Stimulated activated CD4-positive, alpha-beta T cell treated with anti-CD3 and anti-CD28 coated beads, Interleukin-12 subunit alpha, Interleukin-12 subunit beta, amount 100 ng/mL, for 48 hours (primary cell): Measurements from ENCODE around the gene OPRL1.

ENCODE experiments used
- DNase-seq, 3 donors: peaks; one replicate each; pipeline ENCODE4 v3.0.0-alpha.2; 2020; ENCODE audit warnings: low read depth in 2 of 3, low spot score in 1 of 3

Gene OPRL1

DNA sequence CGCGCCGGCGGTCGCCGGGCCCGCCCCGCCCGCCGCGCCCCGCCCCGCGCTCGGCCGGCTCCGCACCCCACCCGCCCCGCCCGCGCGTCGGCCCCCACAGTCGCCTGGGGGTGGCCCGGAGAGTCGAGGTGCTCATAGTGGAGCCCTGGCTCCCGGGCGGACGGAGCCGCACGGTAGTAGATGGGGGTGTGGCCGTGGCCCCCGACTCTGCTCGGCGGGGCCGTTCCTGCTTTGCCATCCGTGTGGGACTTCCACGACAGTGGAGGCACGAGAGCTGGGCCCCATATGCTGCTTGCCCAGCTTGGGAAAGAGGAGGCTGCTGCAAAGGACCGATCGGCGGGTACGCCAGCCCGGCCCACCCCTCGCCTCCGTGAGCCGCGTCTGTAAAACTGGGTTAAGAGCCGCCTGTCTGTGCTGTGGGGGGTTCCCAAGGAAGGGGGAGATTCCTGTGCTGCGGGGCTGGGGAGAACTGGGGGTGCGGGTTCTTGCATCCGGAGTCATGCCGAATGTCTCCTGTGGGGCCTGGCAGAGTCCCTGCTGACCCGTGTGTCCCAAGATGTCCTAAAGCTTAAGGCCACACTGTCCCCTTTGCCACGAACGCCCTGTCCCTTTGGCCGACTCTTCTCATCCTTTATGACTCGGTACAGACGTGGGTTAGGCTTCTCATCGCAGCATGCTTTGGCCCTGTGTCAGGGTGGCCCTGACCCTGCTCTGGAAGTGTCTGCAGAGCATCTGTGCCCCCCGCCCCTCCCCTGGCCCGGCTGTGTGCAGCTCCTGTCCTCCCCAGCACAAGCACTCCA is at the start of gene OPRL1:
Gene OPRL1, plus strand, starts transcription at position 70 of the 800 bp plus-strand sequence. CDS start 12,639 bp downstream, outside the sequence.
- no peak for DNase-seq

DNA sequence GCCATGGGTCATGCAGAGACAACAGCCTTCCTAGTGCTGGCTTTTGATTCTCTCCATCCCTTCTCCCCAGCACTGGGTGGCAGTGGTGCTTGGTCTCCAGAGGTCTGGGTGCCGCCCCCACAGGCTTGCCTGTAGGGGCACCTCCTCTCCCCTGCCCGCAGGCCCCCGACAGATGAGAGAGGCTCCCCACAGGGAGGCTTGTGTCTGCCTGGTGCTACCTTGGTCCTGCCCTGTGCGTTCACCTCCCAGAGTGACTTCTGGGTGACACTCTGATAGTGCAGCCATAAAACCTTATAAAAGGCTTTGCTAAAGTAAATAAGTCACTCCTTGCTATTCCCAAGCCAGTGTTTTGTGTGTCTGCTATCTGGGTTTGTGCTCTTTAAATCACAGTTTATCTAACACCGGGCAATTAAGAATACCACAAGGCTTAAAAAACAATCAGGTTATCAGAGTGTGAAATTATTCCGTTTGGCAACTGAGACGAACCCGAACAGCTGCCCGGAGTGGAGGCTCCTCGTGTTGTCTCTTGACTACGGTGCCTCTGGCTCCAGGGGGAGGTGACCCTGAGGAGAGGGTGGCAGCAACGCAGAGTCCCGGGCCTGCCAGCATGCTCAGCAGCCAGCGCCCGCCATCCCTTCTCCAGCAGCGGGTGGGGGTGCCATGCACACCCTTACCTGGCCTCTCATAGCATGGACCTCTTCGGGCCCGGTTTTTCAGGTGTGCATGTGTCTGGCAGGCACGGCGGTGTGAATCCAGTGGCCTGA is 49.3 kb upstream of the OPRL1 start:
- no peak for DNase-seq

DNA sequence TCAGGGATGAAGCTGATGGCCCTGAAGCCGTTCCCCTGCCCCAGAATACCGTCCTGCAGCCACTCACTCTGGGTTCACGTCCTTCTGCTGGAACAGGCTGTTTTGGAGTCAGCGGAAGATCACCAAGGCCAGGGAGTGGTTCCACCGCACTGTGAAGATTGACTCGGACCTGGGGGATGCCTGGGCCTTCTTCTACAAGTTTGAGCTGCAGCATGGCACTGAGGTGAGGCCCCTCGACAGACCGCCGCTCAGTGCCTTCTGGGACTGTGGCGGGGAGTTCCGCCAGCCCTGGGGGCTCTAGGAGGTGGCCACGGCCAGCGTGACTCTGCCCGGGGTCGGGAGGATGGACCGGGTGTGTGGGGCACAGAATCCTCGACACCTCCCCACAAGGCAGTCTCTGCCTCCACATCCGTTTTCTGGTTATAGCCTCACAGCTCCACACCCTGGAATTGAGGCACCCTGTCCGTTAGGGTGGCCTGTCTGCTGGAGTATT is 48.0 kb upstream of the OPRL1 start:
- DNase-seq, result no peak

DNA sequence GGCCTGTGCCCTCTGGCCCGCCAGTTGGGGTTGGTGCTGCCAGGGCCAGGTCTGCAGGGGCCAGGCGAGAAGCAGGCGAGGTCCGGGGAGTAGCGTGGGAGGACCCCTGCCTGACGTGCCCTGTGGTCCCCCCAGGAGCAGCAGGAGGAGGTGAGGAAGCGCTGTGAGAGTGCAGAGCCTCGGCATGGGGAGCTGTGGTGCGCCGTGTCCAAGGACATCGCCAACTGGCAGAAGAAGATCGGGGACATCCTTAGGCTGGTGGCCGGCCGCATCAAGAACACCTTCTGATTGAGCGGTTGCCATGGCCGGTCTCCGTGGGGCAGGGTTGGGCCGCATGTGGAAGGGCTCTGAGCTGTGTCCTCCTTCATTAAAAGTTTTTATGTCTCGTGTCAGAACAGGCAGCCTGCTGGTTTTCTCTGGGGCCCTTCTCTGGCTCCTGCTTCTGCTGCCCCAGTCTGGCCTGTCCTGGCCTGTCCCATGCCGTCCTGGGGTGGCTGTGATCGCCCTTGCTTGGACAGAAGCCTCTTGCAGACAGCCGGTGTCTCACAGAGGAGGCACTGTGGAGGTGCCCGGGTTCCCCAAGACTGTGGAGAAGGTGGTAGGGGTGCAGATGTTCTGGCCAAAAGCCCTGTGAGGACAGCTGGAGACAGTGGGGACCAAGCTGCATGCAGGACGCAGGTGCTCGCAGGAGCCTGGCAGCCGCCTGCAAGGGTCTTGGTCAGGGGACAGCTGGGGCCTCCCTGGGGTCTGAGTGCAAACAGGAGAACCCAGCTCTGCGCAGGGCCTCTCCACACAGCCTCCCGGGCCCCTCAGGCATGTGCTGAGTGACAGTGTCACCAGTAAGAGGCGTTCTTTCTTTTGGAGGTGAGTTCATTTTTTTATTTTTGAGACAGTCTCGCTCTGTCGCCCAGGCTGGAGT is 46.9 kb upstream of the OPRL1 start:
- DNase-seq, result no peak

DNA sequence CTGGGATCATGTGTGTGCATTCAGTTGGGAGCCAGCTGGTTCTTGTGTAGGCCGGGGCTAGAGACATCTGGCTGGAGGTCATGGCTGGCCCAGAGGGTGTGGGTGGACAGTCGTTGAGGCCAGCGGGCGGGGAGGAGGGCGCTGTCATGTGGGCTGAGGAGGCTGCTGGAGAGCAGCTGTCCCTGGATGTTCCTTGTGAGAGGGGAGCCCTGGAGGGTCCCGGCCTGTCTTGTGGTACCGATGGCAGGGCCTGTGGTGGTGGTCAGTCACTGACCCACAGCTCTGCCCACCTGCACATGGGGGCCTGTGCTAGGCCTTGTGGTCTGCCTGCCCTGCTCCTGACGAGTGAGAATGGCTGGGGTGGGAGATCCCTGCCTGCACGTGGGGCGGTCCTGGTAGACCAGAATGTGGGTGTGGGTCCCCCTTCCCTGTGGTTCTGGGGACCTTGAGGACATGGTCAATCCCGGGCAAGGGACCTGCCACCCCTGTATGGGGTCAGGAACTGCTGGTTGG is 45.8 kb upstream of the OPRL1 start:
- DNase-seq, result no peak

DNA sequence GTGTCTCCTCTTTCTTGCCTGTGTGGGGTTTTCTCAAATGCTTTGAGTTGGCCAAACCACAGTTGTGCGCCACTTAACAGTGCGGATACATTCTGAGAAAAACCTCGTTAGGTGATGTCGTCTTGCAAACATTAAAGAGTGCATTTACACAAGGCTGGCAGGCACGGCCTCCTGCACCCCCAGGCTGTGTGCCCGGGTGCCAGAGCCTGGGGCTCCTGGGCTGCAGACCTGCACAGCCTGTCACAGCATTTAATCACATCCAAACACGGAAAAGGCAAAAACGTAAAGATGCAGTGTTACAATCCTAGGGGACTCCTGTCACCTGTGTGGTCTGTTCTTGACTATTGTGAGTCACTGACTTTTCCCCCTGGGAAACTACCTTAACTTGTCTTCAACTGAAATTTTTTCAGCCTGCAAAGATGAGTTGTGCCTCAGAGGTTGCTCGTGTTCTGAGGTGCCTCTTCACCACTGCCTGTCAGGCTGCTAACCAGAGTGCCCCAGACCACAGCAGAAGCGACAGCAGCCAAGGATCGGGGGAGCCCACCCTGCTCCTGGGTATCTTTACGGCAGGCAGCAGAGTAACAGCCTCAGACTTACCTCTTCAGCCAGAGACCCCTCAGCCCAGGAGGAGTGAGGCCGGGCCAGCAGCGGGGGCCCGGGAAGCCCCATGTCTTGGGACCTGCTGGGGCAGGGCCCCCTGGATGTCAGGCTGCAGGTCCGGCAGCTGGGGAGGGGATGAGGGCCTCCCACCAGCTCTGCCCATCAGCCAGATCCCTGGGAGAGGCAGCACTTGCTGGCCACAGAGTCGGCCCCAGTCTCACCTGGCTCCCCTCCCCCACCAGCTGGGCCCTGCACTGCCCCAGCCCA is 44.6 kb upstream of the OPRL1 start:
- no peak for DNase-seq

DNA sequence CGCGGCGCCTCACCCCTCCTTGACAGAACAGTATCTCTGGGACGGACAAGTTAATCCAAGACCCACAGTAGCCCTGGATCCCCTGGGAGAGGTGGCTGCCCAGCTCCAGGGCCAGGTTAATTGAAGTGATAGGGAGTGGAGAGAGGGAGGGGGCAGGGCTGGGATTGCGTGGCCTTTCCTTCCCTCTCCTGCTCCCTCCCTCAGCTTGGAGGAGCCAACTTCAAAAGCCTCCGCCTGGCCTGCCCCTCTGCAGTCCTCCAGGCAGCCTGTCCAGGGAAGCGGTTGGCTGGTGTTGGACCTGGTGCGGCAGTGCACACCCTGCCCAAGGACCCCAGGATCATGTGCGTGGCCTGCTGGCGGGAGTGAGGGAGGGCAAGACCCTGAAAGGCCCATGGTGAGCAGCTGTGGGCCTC is 43.9 kb upstream of the OPRL1 start, which contains the start of gene C20orf204:
Gene C20orf204, plus strand, starts transcription at position 250 of the 413 bp plus-strand sequence. Its CDS starts 142 bp downstream, at position 392.
- no peak for DNase-seq

DNA sequence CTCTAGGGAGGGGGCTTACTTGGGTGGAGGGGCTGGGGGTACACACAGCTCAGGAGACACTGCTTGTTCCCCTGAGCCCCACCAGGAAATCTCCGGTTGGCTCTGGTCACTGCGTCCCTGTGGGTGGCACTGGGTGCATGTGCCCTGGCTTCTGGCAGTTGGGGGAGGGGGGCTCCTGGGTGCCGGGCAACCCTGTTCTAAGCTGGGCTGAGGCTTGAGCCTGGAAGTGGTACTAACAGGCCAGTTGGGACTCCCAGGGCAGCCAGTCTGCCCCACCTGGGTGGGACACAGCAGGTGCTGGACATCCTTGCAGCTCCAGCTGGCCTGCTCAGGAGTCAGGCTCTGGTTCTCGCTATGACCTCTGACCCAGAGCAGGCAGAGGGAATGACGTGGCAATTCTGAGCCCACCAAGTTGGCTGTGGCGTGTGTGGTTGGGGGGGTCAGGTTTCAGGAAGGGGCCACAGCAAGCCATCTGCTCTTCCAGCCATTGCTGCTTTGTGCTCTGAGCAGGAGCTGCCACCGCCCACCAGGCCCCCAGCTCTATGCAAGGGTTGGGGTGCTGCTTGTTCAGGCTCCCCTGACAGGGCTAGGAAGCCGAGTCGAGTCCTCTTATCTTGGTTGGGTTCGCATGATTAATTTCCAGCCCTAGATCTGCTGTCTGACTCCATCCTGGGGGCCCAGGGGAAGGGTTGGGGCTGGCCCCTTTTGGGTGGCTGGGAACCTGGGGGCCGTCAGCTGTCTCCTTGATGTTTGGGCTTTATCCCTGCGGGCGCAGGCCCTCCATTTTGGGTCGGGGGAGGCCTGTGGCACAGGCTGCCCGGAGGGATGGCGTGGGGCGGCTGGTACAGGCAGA is 43.3 kb upstream of the OPRL1 start:
- DNase-seq, result no peak

DNA sequence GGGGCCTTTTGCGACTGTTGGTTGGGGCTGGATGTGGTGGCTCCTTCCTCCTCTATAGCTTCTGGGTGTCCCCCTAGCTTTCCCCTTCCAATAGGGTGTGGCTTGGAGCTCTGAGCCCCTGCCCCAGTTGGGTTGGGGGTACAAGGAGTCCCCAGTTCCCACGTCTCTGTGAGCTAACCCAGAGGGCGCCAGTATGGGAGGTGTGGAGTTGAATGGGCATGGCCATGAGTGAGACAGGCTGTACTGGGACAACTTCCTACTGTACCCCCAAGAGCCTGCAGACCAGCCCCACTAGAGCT is 42.7 kb upstream of the OPRL1 start:
- DNase-seq, result no peak

DNA sequence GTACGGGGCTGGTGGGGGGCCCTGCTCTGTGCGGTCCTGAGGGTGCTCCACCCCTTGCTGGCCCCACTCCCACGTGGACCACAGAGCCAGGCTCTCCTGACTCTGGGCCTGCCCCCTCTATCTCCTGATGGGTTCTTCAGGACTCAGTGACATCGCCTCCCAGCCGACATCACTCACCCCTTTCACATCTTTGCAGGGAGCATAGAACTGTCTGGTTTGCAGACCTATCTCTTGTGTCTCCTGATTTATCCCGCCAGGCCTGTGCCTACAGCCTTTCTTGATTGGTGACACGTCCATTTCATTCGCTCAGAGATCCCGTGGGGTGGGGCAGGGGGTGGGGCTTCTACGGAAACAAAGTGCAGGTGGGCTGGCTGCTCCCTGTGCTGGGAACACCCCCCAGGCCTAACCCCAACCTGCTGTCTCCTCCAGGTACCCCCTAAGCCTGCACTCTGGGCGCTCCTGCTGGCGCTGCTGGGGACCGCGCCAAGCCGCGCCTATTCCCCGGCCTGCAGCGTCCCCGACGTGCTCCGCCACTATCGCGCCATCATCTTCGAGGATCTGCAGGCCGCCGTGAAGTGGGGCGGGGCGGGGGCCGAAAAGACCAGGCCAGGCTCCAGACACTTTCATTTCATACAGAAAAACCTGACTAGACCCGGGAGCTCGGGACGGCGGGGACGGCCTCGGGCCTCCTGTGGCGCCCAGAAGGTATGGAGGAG is 42.2 kb upstream of the OPRL1 start:
- no peak for DNase-seq

DNA sequence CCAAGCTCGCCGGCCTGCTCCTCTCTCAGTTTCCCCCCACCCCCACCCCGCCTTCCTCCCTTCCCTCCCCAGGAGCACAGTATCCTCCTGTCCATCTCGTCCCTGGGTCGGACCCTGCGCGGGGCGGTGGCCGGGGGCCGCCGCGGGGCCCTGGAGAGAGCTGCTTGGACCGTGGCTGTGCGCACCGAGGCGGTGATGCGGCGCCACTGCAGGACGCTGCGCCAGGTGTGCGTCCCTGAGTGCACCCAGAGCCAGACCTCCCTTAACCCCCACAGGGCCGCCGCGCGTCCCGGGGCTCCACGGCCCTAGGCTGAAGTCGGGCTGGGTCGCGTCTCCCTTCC is 41.7 kb upstream of the OPRL1 start:
- no peak for DNase-seq

DNA sequence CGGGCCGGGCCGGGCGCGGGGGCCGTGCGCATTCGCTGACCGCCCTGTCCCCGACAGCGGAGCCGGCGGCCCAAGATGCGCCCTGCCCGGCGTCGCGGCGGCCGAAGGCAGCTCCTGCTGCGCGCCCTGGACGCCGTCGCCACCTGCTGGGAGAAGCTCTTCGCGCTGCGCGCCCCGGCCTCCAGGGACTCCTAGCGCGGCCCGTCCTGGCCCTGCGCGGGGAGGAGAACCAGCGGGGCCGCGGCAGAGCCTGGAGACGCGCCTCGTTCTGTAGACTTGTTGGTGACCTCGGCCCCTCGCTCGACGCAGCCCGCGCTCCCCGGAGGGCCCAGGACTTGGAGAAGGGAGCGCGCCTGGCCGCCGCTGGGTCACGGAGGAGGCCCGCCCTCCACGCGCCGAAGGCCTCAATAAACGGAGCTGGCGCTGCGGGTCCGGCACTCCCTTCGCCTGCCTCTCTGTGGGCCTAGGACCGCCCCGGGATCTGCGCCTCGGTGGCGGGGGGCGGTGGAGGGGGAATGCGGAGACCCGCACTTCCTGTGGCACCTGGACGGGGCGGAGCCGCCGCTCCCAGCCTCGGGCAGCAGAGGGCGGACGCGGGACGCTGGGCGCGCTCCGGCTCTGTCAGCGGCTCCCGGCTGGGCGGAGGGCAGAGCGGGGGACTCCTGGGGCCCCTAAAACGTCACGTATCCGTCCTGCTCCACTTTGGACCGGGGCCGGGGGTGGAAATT is 41.2 kb upstream of the OPRL1 start:
- DNase-seq, result peak; percentile 49 to 74 (median 71)

DNA sequence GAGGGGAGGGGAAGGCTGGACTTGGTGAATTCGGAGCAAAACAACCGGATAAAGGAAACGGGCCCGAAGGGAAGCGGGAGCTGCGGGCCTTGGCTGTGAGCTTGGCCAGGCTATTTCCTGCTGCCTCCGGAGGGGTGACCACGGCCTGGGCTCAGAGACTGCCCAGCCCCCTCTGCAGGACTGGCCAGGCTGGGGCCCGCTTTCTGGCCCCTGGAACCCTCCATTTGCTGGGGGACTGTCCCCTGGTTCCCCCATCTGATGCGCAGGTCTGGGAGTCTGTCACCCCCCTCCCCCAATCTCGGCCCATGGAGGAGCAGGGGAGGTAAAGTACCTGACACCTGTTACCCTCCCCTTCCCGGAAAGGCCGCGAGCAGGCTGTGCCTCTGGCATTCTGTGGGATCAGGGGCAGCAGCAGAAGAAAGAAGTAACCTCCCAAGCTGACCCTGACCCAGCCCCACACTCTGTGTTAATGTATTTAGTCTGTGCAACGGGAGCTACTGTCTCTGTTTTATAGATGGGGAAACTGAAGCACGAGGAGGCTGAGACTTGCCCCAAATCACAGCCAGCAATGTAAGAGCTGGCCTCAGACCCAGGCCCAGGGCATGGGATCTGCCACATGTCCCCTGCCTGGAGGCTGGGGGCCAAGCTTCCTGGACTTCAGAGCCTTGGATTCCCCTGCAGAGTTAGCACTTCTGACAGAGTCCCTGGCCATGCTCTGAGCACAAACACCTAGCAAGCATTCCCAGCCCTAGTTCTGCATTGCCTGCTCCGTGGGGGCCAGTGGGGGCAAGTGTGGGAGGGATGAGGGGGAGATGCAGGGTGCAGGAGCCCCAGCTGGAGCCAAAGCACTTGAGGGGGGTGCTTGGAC is 40.4 kb upstream of the OPRL1 start:
- DNase-seq, result no peak

DNA sequence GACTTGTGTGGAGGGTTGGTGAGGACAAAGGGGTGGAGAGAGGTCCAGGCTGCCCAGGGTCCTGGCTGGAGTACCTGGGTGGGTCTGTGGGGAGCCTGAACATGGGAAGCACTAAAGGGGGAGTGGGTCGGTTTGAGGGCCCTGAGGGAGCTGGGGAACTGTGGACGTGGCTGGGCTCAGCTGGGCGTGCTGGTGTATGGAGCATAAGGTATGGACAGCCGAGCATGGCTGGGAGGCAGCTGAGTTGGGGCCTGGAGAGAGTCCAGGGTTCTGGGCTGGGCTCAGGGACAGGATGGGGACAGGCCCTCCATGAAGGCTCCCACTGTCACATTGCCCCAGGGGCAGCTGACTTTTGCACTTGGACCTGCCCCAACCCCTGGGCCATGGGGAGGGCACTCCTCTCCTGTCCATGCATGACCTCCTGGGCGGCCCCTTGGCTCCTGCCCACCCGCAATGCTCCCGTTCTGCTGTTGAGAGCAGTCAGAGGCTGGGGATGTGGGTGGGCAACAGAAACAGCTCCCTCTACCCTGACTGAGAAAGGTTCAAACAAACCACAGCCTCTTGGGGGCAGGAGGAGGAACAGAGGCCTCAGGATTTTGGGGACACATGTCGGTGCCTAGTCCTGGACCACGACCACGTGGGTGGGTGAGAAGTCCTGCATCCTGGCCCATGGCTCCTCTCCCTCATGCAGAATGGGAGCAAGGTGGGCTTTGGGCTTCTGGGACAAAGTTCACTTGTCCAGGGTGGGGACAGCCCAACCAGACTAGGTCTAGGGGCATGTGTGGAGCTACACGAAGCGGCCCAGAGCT is 39.4 kb upstream of the OPRL1 start:
- DNase-seq, result no peak

DNA sequence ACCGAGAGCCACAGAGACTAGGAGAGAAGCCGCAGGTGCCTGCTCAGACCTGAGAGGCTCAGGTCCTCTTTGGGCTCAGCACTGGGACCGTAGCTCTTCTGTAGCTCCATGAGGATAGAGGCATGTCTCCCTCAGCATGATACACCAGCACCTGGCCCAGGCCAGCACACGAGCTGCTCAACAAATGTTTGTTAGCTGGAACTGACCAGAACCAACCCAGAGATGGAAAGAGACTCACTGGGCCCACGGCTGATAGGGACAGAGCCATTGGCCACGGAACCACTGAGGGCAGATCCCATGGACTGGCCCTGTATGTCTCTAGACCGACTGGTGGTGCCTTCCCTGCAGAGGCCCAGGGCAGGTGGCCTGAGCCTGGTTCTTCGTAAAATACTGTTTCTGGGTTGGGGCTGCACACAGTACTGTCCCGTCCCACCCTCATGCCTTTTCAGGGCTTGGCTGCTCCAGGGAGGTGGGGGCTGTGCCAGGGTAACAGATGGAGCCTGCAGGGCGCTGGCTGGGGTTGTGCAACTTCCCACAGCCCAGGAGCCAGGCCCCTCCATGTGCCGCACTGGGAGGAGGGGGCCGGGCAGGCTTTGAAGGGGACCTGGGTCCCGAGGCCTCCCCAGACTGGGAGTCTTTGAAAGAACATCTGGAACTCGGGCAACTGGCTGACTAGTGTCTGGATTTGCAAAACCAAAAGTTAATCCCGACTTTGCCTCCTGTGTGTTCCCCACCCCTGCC is 38.7 kb upstream of the OPRL1 start:
- DNase-seq, result no peak

DNA sequence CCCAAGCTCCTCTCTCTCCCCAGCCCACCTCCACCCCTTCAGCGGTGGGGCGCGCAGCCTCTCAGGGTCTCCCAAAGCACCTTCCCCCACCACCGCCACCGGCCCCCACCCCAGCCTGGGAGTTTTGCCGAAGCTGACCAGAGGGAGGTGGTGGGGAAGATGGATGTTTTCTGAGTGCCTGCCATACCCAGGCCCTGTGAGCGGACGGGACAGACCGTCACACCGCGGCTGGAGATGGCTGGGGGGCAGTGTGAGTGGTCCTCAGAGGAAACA is 38.2 kb upstream of the OPRL1 start:
- no peak for DNase-seq
